ENCODE measurements around the gene DDX6. TPM values are rescaled to one million over a fixed set of nuclear protein-coding genes. Genes with fewer than 3 reads are reported as not detected.
"Not testable (repeated sequence)": the region's sequence is repeated elsewhere in the genome, so short reads cannot be mapped to it uniquely, and the experiment has no call there.

Gene DDX6
- total and polyA plus RNA-seq, 2 donors (not counting 3 experiments of a cell fraction or from before 2014, with no cell fraction given) = 19.1 to 138 TPM

- H3K9me1 ChIP-seq (replicated peaks; ENCODE audit: control insufficient read depth, extremely low read depth, insufficient read depth, low read length); H3K9me3 ChIP-seq (replicated peaks; ENCODE audit: control insufficient read depth, insufficient read depth, low read length); H3K9ac ChIP-seq (replicated peaks; ENCODE audit: extremely low read depth, insufficient read depth, low read length); H4K20me1 ChIP-seq (replicated peaks; ENCODE audit: control insufficient read depth, extremely low read depth, insufficient read depth, low read length); DNase-seq (ENCODE audit: low read depth, low spot score); H3K4me2 ChIP-seq (ENCODE audit: insufficient read depth, low read length); dilution Hi-C loops (cut with MboI; ENCODE audit: extremely low pct_ligation_motif_present, low sequenced_read_pairs); intact Hi-C loops (cut with micrococcal nuclease); H3K4me3 ChIP-seq (replicated peaks in 1 of 3; ENCODE audit: insufficient read depth in 1 of 3, low read depth in 1 of 3, low read length in 3 of 3); BruUV-seq (replicated peaks); H2AFZ ChIP-seq (ENCODE audit: low read depth, low read length); CTCF ChIA-PET; H3K4me1 ChIP-seq (ENCODE audit: control insufficient read depth, extremely low read depth, insufficient read depth, low read length); H3K27ac ChIP-seq (ENCODE audit: insufficient read depth, low read depth, low read length); H3K27me3 ChIP-seq (ENCODE audit: control insufficient read depth in 2 of 2, insufficient read depth in 2 of 2, low read length in 2 of 2); POLR2A ChIA-PET; FAIRE-seq: not testable (repeated sequence)
- Histone ChIP-seq H3K79me2 (ENCODE audit: control insufficient read depth, insufficient read depth, low read length) (peaks cover 97% of the 10 kb centered on the region), H3K36me3 (ENCODE audit: control insufficient read depth in 2 of 2, extremely low read depth in 1 of 2, insufficient read depth in 2 of 2, low read length in 2 of 2) (peaks cover 19 to 20% of the 10 kb centered on the region in 2 experiments)
Observed at GRCh38 chr11:118783324-118783723, 7.6 kb downstream of the DDX6 start.

- Histone ChIP-seq H3K4me2 (ENCODE audit: insufficient read depth, low read length) (no peak overlapping the region), H3K27me3 (ENCODE audit: control insufficient read depth in 2 of 2, insufficient read depth in 2 of 2, low read length in 2 of 2) (no peaks in the 10 kb centered on the region), H3K9me3 (replicated peaks; ENCODE audit: control insufficient read depth, insufficient read depth, low read length) (no peaks in the 10 kb centered on the region), H3K9me1 (replicated peaks; ENCODE audit: control insufficient read depth, extremely low read depth, insufficient read depth, low read length) (no peaks in the 10 kb centered on the region), H3K4me3 (replicated peaks in 1 of 3; ENCODE audit: insufficient read depth in 1 of 3, low read depth in 1 of 3, low read length in 3 of 3) (no peak overlapping the region), H4K20me1 (replicated peaks; ENCODE audit: control insufficient read depth, extremely low read depth, insufficient read depth, low read length) (peaks cover 9% of the 10 kb centered on the region), H3K4me1 (ENCODE audit: control insufficient read depth, extremely low read depth, insufficient read depth, low read length) (no peaks in the 10 kb centered on the region), H3K79me2 (ENCODE audit: control insufficient read depth, insufficient read depth, low read length) (peaks cover 97% of the 10 kb centered on the region), H3K36me3 (ENCODE audit: control insufficient read depth in 2 of 2, extremely low read depth in 1 of 2, insufficient read depth in 2 of 2, low read length in 2 of 2) (peaks cover 21 to 29% of the 10 kb centered on the region in 2 experiments), H3K27ac (ENCODE audit: insufficient read depth, low read depth, low read length) (no peak overlapping the region), H2AFZ (ENCODE audit: low read depth, low read length) (no peak overlapping the region), H3K9ac (replicated peaks; ENCODE audit: extremely low read depth, insufficient read depth, low read length) (no peak overlapping the region)
- intact Hi-C loops (cut with micrococcal nuclease) (no loop called here), dilution Hi-C loops (cut with MboI; ENCODE audit: extremely low pct_ligation_motif_present, low sequenced_read_pairs) (no loop called here)
- ChIA-PET CTCF (no interaction called here), POLR2A (no interaction called here)
- no peak for TF ChIP-seq FOS (IDR thresholded peaks at IDR 0.05; ENCODE audit: borderline replicate concordance, insufficient read depth, low read length)
- TF ChIP-seq MAX (IDR thresholded peaks at IDR 0.05; ENCODE audit: insufficient read depth, insufficient read length) = no peak
- TF ChIP-seq POLR2AphosphoS5 (IDR thresholded peaks at IDR 0.05; ENCODE audit: insufficient read depth, low read depth, low read length) = no peak
- TF ChIP-seq JUN (IDR thresholded peaks at IDR 0.05; ENCODE audit: borderline replicate concordance, insufficient read depth, insufficient read length, low read depth) = no peak
- TF ChIP-seq GATA2 (IDR thresholded peaks at IDR 0.05; ENCODE audit: insufficient read depth, insufficient read length, low read depth, low read length) = no peak
- TF ChIP-seq EZH2 (IDR thresholded peaks at IDR 0.05; ENCODE audit: borderline replicate concordance, low read depth, low read length, severe bottlenecking) = no peak
- BruUV-seq (replicated peaks) = no TSS peak
- FAIRE-seq (no peak), DNase-seq (ENCODE audit: low read depth, low spot score) (no peak)
Observed at GRCh38 chr11:118778898-118779297, 12.1 kb downstream of the DDX6 start.
